Measurements from ENCODE around the gene COX6B1.

- TF ChIP-seq ZNF274 (IDR thresholded peaks at IDR 0.05; ENCODE audit: low read depth, low read length) (no peak), YY1 (IDR thresholded peaks at IDR 0.05; ENCODE audit: insufficient read depth, insufficient read length) (no peak)
Observed at GRCh38 chr19:35613574-35613973, 34.5 kb upstream of the COX6B1 start.
